Measurements from ENCODE around the gene TLE5.
A peak's percentile ranks its signal among the peaks of the same experiment; 100 is the strongest.
"Not testable (repeated sequence)": the region's sequence is repeated elsewhere in the genome, so short reads cannot be mapped to it uniquely, and the experiment has no call there.

TLE5 gene

GRCh38 chr19:3060857-3061181, 1.5 kb downstream of the TLE5 start:
- DNase-seq: no peak

- DNase-seq: no peak
Observed at GRCh38 chr19:3059653-3060052, 2.6 kb downstream of the TLE5 start.

GRCh38 chr19:3058821-3059314, 3.4 kb downstream of the TLE5 start:
- DNase-seq: no peak

- no peak for DNase-seq
Observed at GRCh38 chr19:3058009-3058820, 4.1 kb downstream of the TLE5 start.

- DNase-seq: no peak
Observed at GRCh38 chr19:3057275-3057714, 5.0 kb downstream of the TLE5 start.

- DNase-seq: no peak
Observed at GRCh38 chr19:3056417-3057088, 5.7 kb downstream of the TLE5 start.

GRCh38 chr19:3055741-3056416, 6.4 kb downstream of the TLE5 start:
- DNase-seq: peak; percentile 55

GRCh38 chr19:3054972-3055740, 7.1 kb downstream of the TLE5 start:
- peak; percentile 63 for DNase-seq

GRCh38 chr19:3054265-3054971, 7.9 kb downstream of the TLE5 start:
- DNase-seq: no peak

- DNase-seq: no peak
Observed at GRCh38 chr19:3053780-3054179, 8.5 kb downstream of the TLE5 start.

- no peak for DNase-seq
Observed at GRCh38 chr19:3053218-3053621, 9.1 kb downstream of the TLE5 start.

GRCh38 chr19:3050016-3050415, 12.3 kb downstream of the TLE5 start:
- not testable (repeated sequence) for DNase-seq

GRCh38 chr19:3049089-3049488, 13.2 kb downstream of the TLE5 start:
- no peak for DNase-seq

GRCh38 chr19:3048190-3048533, 14.1 kb downstream of the TLE5 start:
- DNase-seq: no peak

GRCh38 chr19:3047496-3048189, 14.7 kb downstream of the TLE5 start:
- no peak for DNase-seq

GRCh38 chr19:3046698-3047495, 15.4 kb downstream of the TLE5 start:
- no peak for DNase-seq

- no peak for DNase-seq
Observed at GRCh38 chr19:3045885-3046697, 16.2 kb downstream of the TLE5 start.

GRCh38 chr19:3045191-3045590, 17.1 kb downstream of the TLE5 start:
- DNase-seq: no peak

- no peak for DNase-seq
Observed at GRCh38 chr19:3042621-3043267, 19.6 kb downstream of the TLE5 start.
